Osteoblast (primary cell): ENCODE measurements around the gene FAM107A. TPM values are rescaled to one million over a fixed set of nuclear protein-coding genes. Genes with fewer than 3 reads are reported as not detected.

Source experiments
- DNase-seq: peaks from one replicate; pipeline ENCODE4 v3.0.0; 2011; ENCODE audit warnings: low spot score, mixed read lengths; ENCODE audit not compliant: insufficient read length; ENCODE audit errors: missing footprints
- H2AFZ ChIP-seq: 2 replicates; pipeline ENCODE4 v1.6.0; 2011; ENCODE audit warnings: mild to moderate bottlenecking, low read length
- H3K27ac ChIP-seq: 2 replicates; pipeline ENCODE4 v1.5.1; 2011; ENCODE audit warnings: mild to moderate bottlenecking, low read depth, low read length, moderate library complexity
- H3K27me3 ChIP-seq: 2 replicates; pipeline ENCODE4 v1.6.0; 2012; ENCODE audit warnings: mild to moderate bottlenecking, control low read depth, inconsistent platforms, low read length, moderate library complexity; ENCODE audit not compliant: insufficient read depth
- H3K36me3 ChIP-seq: 2 replicates; pipeline ENCODE4 v1.5.1; 2011; ENCODE audit warnings: mild to moderate bottlenecking, low read length, control low read depth, moderate library complexity; ENCODE audit not compliant: insufficient read depth
- H3K4me1 ChIP-seq: 2 replicates; pipeline ENCODE4 v1.5.1; 2011; ENCODE audit warnings: mild to moderate bottlenecking, low read length, control low read depth, moderate library complexity; ENCODE audit not compliant: insufficient read depth
- H3K4me2 ChIP-seq: 2 replicates; pipeline ENCODE4 v1.6.0; 2011; ENCODE audit warnings: mild to moderate bottlenecking, low read length; ENCODE audit not compliant: insufficient read depth
- H3K4me3 ChIP-seq: fragments of 200-600 bp; sonication (generic); 3 replicates; pipeline ENCODE4 v1.5.1; 2012; ENCODE audit warnings: mild to moderate bottlenecking, low read length, inconsistent platforms; ENCODE audit not compliant: insufficient read depth
- H3K79me2 ChIP-seq: 2 replicates; pipeline ENCODE4 v1.6.0; 2012; ENCODE audit warnings: mild to moderate bottlenecking, low read length, control low read depth, inconsistent platforms; ENCODE audit not compliant: insufficient read depth
- H3K9me3 ChIP-seq: 2 replicates; pipeline ENCODE4 v1.5.1; 2011; ENCODE audit warnings: low read depth, low read length, control low read depth
- H4K20me1 ChIP-seq: 2 replicates; pipeline ENCODE4 v1.6.0; 2012; ENCODE audit warnings: mild to moderate bottlenecking, low read length, control low read depth; ENCODE audit not compliant: insufficient read depth
- CTCF ChIP-seq: IDR thresholded peaks from 2 replicates; pipeline ENCODE4 v1.5.1; 2011; ENCODE audit warnings: mild to moderate bottlenecking, low read depth, low read length, moderate library complexity; ENCODE audit errors: extremely low read depth
- total RNA-seq: library from RNA; depleted of rRNA; stranded (reverse); fragments of >200 nt; gene quantifications from 2 replicates; pipeline ENCODE4 v1.2.3, GENCODE V29; 2012

FAM107A gene
- total RNA-seq, 1 donor: not detected

GRCh38 chr3:58572013-58572633, 5.1 kb downstream of the FAM107A start:
- H3K4me3 ChIP-seq: no peak overlapping the region
- TF ChIP-seq CTCF: no peak
- H4K20me1 ChIP-seq: no peaks in the 10 kb centered on the region
- H3K27me3 ChIP-seq: peaks cover 5% of the 10 kb centered on the region
- H3K4me1 ChIP-seq: peaks cover 2% of the 10 kb centered on the region
- no peaks in the 10 kb centered on the region for H3K79me2 ChIP-seq
- no peaks in the 10 kb centered on the region for H3K9me3 ChIP-seq
- H2AFZ ChIP-seq: no peak overlapping the region
- no peak overlapping the region for H3K4me2 ChIP-seq
- no peaks in the 10 kb centered on the region for H3K36me3 ChIP-seq
- H3K27ac ChIP-seq: no peak overlapping the region
- no peak for DNase-seq

- TF ChIP-seq CTCF: no peak
- no peaks in the 10 kb centered on the region for H3K79me2 ChIP-seq
- DNase-seq: no peak
- no peak overlapping the region for H2AFZ ChIP-seq
- peaks cover 5% of the 10 kb centered on the region for H3K27me3 ChIP-seq
- H3K4me1 ChIP-seq: no peaks in the 10 kb centered on the region
- H3K27ac ChIP-seq: no peak overlapping the region
- no peak overlapping the region for H3K4me2 ChIP-seq
- no peaks in the 10 kb centered on the region for H3K9me3 ChIP-seq
- no peaks in the 10 kb centered on the region for H4K20me1 ChIP-seq
- no peak overlapping the region for H3K4me3 ChIP-seq
- H3K36me3 ChIP-seq: no peaks in the 10 kb centered on the region
These were observed 6.3 kb downstream of the FAM107A start for GRCh38 chr3:58570851-58571250.

- H3K27me3 ChIP-seq: no peaks in the 10 kb centered on the region
- no peak overlapping the region for H3K4me2 ChIP-seq
- H3K27ac ChIP-seq: no peak overlapping the region
- peaks cover 8% of the 10 kb centered on the region for H3K4me1 ChIP-seq
- DNase-seq: no peak
- no peaks in the 10 kb centered on the region for H4K20me1 ChIP-seq
- H2AFZ ChIP-seq: no peak overlapping the region
- H3K4me3 ChIP-seq: no peak overlapping the region
- no peaks in the 10 kb centered on the region for H3K79me2 ChIP-seq
- no peak for TF ChIP-seq CTCF
- no peaks in the 10 kb centered on the region for H3K9me3 ChIP-seq
- H3K36me3 ChIP-seq: no peaks in the 10 kb centered on the region
These were observed 7.7 kb downstream of the FAM107A start for GRCh38 chr3:58569287-58570001.

- peak; percentile 91 for TF ChIP-seq CTCF
- Histone ChIP-seq H3K27me3 (no peaks in the 10 kb centered on the region), H4K20me1 (no peaks in the 10 kb centered on the region), H2AFZ (no peak overlapping the region), H3K9me3 (no peaks in the 10 kb centered on the region), H3K36me3 (no peaks in the 10 kb centered on the region), H3K4me2 (no peak overlapping the region), H3K4me3 (no peak overlapping the region), H3K27ac (no peak overlapping the region), H3K4me1 (peaks cover 15% of the 10 kb centered on the region), H3K79me2 (no peaks in the 10 kb centered on the region)
- peak; percentile 95 for DNase-seq
These were observed 8.5 kb downstream of the FAM107A start for GRCh38 chr3:58568572-58569286.
